Lung (tissue), 12 donors: Measurements from ENCODE around the gene TGFBR3. TPM values are rescaled to one million over a fixed set of nuclear protein-coding genes. Genes with fewer than 3 reads are reported as not detected.

Experiments
- ATAC-seq: fragments of 200-7000 bp; cut with Tn5 transposase; one replicate; pipeline ENCODE4 v1.9.1; 2020; ENCODE audit warnings: moderate number of reproducible peaks; ENCODE audit not compliant: insufficient read depth, low FRiP score
- DNase-seq, 3 donors: peaks; one replicate each; pipeline ENCODE4 v3.0.0-alpha.2; 2013 to 2017
- H3K27ac ChIP-seq, 2 donors: one replicate each; pipeline ENCODE4 v1.5.1; 2013; ENCODE audit warnings: mild to moderate bottlenecking in 2 of 2, moderate library complexity in 2 of 2, control low read depth in 1 of 2, inconsistent platforms in 1 of 2, low read depth in 1 of 2, low read length in 1 of 2
- H3K27me3 ChIP-seq, 3 donors: one replicate each; pipeline ENCODE4 v1.5.1; 2013; ENCODE audit warnings: low read length in 2 of 3; ENCODE audit not compliant: control insufficient read depth in 3 of 3, insufficient read depth in 3 of 3
- H3K36me3 ChIP-seq, 4 donors: one replicate each; pipeline ENCODE4 v1.5.1; 2013; ENCODE audit warnings: low read length in 4 of 4, mild to moderate bottlenecking in 1 of 4, moderate library complexity in 1 of 4; ENCODE audit not compliant: control insufficient read depth in 4 of 4, insufficient read depth in 4 of 4
- H3K4me1 ChIP-seq, 5 donors: one replicate each; pipeline ENCODE4 v1.5.1; 2013; ENCODE audit warnings: low read length in 5 of 5, mild to moderate bottlenecking in 2 of 5, moderate library complexity in 1 of 5; ENCODE audit not compliant: control insufficient read depth in 5 of 5, insufficient read depth in 5 of 5
- H3K4me3 ChIP-seq: one replicate; pipeline ENCODE4 v1.5.1; 2013; ENCODE audit warnings: mild to moderate bottlenecking, control low read depth, moderate library complexity
- H3K9ac ChIP-seq, 2 donors: one replicate each; pipeline ENCODE4 v1.5.1; 2013; ENCODE audit warnings: low read length in 2 of 2, control low read depth in 1 of 2; ENCODE audit not compliant: insufficient read depth in 1 of 2
- H3K9me3 ChIP-seq, 4 donors: one replicate each; pipeline ENCODE4 v1.5.1; 2013; ENCODE audit warnings: low read length in 3 of 4, mild to moderate bottlenecking in 1 of 4, moderate library complexity in 1 of 4; ENCODE audit not compliant: control insufficient read depth in 4 of 4, insufficient read depth in 3 of 4
- CTCF ChIP-seq: IDR thresholded peaks from 2 replicates; pipeline ENCODE4 v1.5.1; 2012; ENCODE audit warnings: mild to moderate bottlenecking; ENCODE audit errors: control extremely low read depth, extremely low read depth
- WGBS, 2 donors: extraction: QIAGEN DNeasy Blood & Tissue Kit; methylation state at CpG; one replicate each; pipeline ENCODE4 v1.1.7; 2013; 5-methylcytosine and 5-hydroxymethylcytosine counted together
- polyA plus RNA-seq, 2 donors: library from polyadenylated mRNA; stranded (reverse); fragments of 200-250 nt; gene quantifications; one replicate each; pipeline ENCODE4 v1.2.1, GENCODE V29; 2013
- total RNA-seq, 2 donors: library from RNA; depleted of rRNA in 1 of 2; stranded (reverse); fragments of >200 nt in 1 of 2; gene quantifications; one replicate each; pipeline ENCODE4 v1.2.1, GENCODE V29; 2014 to 2021
- donor health status: control.
- donor health status: control.
- donor health status: Bipolar disorder and iron deficiency.
- donor health status: healthy.
- donor health status: DM: yes; HTN: yes; CAD: no.

Gene TGFBR3
- total and polyA plus RNA-seq, 4 donors: 13.1 to 99.6 (median 26.5) TPM

DNA sequence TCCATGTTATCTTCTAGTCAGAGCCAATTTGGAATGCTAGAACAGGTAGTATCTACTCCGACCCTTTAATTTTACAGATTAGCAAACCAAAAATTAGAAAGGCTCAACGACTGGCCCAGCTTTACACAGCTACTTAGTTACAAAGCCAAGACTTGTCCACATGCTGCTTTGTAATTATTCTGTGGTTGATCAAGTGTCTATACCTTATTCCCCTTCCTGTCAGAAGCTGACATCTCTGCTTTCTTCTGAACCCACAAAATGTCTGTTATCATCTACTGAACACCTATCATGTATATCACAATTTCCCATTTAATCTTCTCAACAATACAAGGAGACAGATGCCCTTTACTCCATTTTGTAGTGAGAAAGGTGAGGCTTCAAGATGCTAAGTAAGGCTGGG lies 15.6 kb downstream of the TGFBR3 start:
- 74 to 91% methylated on average over 2 of the region's 2 CpGs for WGBS, 2 donors

GRCh38 chr1:91866425-91866824 lies 19.5 kb downstream of the TGFBR3 start:
- Histone ChIP-seq H3K27ac (no peak overlapping the region), H3K9me3 (no peaks in the 10 kb centered on the region), H3K4me1 (peaks cover 0 to 13% (median 6%) of the 10 kb centered on the region in 5 donors), H3K27me3 (no peaks in the 10 kb centered on the region), H3K36me3 (no peaks in the 10 kb centered on the region), H3K9ac (no peak overlapping the region), H3K4me3 (no peak overlapping the region)
- DNase-seq (no peak), ATAC-seq (no peak)
- 84 to 85% methylated on average over 5 of the region's 5 CpGs for WGBS, 2 donors
- TF ChIP-seq CTCF: no peak

More for the DNA sequence above, 15.6 kb downstream of the TGFBR3 start:
- H3K36me3 ChIP-seq: no peaks in the 10 kb centered on the region
- TF ChIP-seq CTCF: no peak
- ATAC-seq: no peak
- no peak overlapping the region for H3K9ac ChIP-seq
- H3K27me3 ChIP-seq: no peaks in the 10 kb centered on the region
- no peak for DNase-seq
- H3K4me3 ChIP-seq: no peak overlapping the region
- H3K9me3 ChIP-seq: no peaks in the 10 kb centered on the region
- no peak overlapping the region for H3K27ac ChIP-seq
- peaks cover 0 to 21% (median 12%) of the 10 kb centered on the region in 5 donors for H3K4me1 ChIP-seq

DNA sequence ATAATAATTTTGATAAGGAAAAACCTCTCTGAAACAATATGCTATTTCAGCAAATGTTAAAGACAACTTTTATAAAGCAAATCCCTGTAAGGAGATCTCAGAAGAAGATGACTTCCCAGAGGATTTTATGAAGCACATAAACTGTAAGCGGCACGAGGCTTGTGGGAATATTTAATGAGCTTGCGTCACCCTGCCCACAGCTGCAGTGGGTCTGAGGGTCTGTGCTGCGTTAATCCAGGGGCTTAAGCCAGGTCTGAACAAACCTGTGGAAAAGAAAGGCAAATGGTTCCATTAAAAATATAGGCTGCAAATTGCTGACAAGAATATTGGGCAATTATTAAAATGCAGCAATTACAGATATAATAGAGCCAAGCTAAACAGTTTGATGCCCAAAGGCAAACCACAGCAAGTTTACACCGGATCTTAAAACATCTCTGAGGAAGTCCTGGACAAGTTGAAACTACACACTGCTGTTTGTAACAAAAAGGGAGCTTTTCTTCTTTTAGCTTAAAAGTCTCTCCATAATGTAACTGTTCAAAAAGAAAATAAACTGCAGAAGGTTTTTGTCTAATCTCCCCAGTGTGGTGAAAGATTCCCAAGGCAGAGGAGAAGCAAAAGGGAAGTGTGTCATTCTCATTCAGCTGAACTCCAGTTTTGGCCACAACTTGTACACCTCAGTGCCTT lies 21.8 kb downstream of the TGFBR3 start:
- Histone ChIP-seq H3K9ac (peak overlapping the region in 1 of 2 donors; percentile 13), H3K27ac (no peak overlapping the region), H3K27me3 (no peaks in the 10 kb centered on the region), H3K9me3 (no peaks in the 10 kb centered on the region), H3K4me1 (peaks cover 0 to 13% (median 6%) of the 10 kb centered on the region in 5 donors), H3K36me3 (peaks cover 0 to 4% (median 2%) of the 10 kb centered on the region in 4 donors), H3K4me3 (no peak overlapping the region)
- WGBS, 2 donors: 66 to 72% methylated on average over 5 of the region's 5 CpGs
- DNase-seq: peak in 1 of 3 donors; percentile 43
- no peak for TF ChIP-seq CTCF
- ATAC-seq: no peak
